ENCODE measurements around the gene CARD6. TPM values are rescaled to one million over a fixed set of nuclear protein-coding genes. Genes with fewer than 3 reads are reported as not detected.

The CARD6 gene
- total and polyA plus RNA-seq, 2 of the 4 experiments (the other 2 are of a cell fraction), result 1.8 to 4.3 TPM

DNA sequence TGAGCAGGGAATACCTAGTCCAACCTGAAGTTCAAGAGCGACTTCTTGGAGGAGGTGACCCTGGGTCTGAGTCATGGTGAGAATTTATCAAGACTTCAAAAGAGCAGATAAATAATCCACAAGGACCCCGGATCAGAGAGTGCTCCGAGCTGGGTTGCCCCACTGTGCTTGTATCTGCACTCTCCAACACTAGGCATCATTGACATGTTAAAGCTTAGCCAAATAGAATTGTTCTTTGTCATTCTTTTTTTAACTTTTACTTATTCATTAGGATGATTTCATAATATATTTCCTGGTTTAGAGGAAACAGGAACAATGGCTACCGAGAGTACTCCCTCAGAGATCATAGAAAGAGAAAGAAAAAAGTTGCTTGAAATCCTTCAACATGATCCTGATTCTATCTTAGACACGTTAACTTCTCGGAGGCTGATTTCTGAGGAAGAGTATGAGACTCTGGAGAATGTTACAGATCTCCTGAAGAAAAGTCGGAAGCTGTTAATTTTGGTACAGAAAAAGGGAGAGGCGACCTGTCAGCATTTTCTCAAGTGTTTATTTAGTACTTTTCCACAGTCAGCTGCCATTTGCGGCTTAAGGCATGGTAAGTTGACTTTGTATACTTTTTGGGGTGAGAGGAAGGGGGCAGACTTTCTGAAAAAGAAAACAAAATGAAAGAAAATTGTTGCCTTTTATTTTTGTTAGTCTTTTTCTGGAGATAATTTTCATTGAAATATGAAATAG is at the start of gene CARD6 (continued):
- TF ChIP-seq, protein P1, sequence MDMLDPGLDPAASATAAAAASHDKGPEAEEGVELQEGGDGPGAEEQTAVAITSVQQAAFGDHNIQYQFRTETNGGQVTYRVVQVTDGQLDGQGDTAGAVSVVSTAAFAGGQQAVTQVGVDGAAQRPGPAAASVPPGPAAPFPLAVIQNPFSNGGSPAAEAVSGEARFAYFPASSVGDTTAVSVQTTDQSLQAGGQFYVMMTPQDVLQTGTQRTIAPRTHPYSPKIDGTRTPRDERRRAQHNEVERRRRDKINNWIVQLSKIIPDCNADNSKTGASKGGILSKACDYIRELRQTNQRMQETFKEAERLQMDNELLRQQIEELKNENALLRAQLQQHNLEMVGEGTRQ (IDR thresholded peaks at IDR 0.05; ENCODE audit: low read depth, low read length), result no peak

DNA sequence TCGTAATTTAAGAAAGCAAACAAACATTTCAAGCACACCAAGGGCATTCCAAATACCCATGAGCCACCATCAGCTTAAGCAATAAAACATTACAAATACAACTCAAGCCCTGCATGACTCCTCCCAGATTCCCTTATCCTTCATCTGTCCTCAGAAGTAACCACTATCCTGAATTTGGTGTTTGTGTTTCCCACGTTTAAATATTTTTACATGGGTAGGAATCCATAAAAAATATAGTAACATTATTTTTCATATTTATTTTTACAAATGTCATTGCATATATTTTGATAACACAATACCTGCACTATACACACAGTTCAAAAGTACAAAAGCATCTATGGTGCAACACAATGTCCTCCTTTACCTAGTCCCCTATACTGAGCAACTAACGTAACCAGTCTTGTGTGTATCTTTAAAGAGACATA is 49.4 kb upstream of the CARD6 start:
- Histone ChIP-seq H4K8ac (ENCODE audit: low read depth in 2 of 2, low read length in 2 of 2) (no peak overlapping the region), H3K9me3 (ENCODE audit: control insufficient read depth, insufficient read depth, low read length) (no peaks in the 10 kb centered on the region), H2AK5ac (ENCODE audit: low read depth, low read length) (no peak overlapping the region), H2BK20ac (ENCODE audit: low read depth, low read length) (no peak overlapping the region), H2BK15ac (ENCODE audit: low read depth, low read length) (no peak overlapping the region), H3K14ac (replicated peaks; ENCODE audit: low read depth, low read length) (no peak overlapping the region), H3K27me3 (ENCODE audit: control insufficient read depth, insufficient read depth, low read length) (no peaks in the 10 kb centered on the region), H3K56ac (ENCODE audit: extremely low read depth, insufficient read depth, low read length) (no peak overlapping the region), H3K27ac (ENCODE audit: insufficient read depth, low read length) (no peak overlapping the region), H2AK9ac (replicated peaks; ENCODE audit: low read depth, low read length, poor library complexity) (no peak overlapping the region), H2BK120ac (ENCODE audit: low read depth, low read length) (no peak overlapping the region), H3K9ac (ENCODE audit: low read depth, low read length) (no peak overlapping the region), H4K5ac (ENCODE audit: low read depth, low read length) (no peak overlapping the region), H3K18ac (ENCODE audit: low read depth, low read length) (no peak overlapping the region), H3K23ac (ENCODE audit: low read depth, low read length) (no peak overlapping the region), H3K36me3 (ENCODE audit: control insufficient read depth, insufficient read depth, low read length) (peaks cover 6% of the 10 kb centered on the region), H3K4me2 (ENCODE audit: low read depth, low read length) (no peak overlapping the region), H3K79me1 (ENCODE audit: low read depth in 1 of 2, low read length in 2 of 2) (peaks cover 0 to 38% of the 10 kb centered on the region in 2 experiments; a peak in 2 of 4 replicates), H3K9me1 (ENCODE audit: insufficient read depth, low read length) (peaks cover 6% of the 10 kb centered on the region; the same call in 1 of the 2 replicates), H3K4ac (ENCODE audit: low read depth, low read length) (no peak overlapping the region), H3K4me3 (ENCODE audit: insufficient read depth, low read depth, low read length) (no peak overlapping the region), H4K20me1 (ENCODE audit: insufficient read depth, low read length) (peaks cover 89% of the 10 kb centered on the region), H2BK5ac (ENCODE audit: low read depth, low read length, poor library complexity, severe bottlenecking) (no peak overlapping the region), H2AFZ (replicated peaks; ENCODE audit: low read length, poor library complexity) (no peak overlapping the region), H3K4me1 (ENCODE audit: control insufficient read depth, insufficient read depth, low read length) (peaks cover 5% of the 10 kb centered on the region), H4K91ac (ENCODE audit: insufficient read depth, low read depth, low read length) (no peak overlapping the region)
- TF ChIP-seq CEBPB (IDR thresholded peaks at IDR 0.05; ENCODE audit: low read depth, low read length) (no peak), MAFK (IDR thresholded peaks at IDR 0.05; ENCODE audit: low read depth, low read length) (no peak), CHD1 (IDR thresholded peaks at IDR 0.05; ENCODE audit: low read depth, low read length) (no peak), BHLHE40 (IDR thresholded peaks at IDR 0.05; ENCODE audit: low read depth, low read length) (no peak), RFX5 (IDR thresholded peaks at IDR 0.05; ENCODE audit: low read depth, low read length) (no peak), MXI1 (IDR thresholded peaks at IDR 0.05; ENCODE audit: borderline replicate concordance, low read depth, low read length) (no peak), RAD21 (IDR thresholded peaks at IDR 0.05; ENCODE audit: low read length) (no peak), MAZ (IDR thresholded peaks at IDR 0.05; ENCODE audit: borderline replicate concordance, low read depth, low read length) (no peak), RCOR1 (IDR thresholded peaks at IDR 0.05; ENCODE audit: insufficient replicate concordance, low read length) (no peak)
- TF ChIP-seq, protein P2, sequence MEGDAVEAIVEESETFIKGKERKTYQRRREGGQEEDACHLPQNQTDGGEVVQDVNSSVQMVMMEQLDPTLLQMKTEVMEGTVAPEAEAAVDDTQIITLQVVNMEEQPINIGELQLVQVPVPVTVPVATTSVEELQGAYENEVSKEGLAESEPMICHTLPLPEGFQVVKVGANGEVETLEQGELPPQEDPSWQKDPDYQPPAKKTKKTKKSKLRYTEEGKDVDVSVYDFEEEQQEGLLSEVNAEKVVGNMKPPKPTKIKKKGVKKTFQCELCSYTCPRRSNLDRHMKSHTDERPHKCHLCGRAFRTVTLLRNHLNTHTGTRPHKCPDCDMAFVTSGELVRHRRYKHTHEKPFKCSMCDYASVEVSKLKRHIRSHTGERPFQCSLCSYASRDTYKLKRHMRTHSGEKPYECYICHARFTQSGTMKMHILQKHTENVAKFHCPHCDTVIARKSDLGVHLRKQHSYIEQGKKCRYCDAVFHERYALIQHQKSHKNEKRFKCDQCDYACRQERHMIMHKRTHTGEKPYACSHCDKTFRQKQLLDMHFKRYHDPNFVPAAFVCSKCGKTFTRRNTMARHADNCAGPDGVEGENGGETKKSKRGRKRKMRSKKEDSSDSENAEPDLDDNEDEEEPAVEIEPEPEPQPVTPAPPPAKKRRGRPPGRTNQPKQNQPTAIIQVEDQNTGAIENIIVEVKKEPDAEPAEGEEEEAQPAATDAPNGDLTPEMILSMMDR (conservative IDR thresholded peaks at IDR 0.05; ENCODE audit: low read depth, low read length), result no peak
- CTCF ChIA-PET, result no interaction called here
- intact Hi-C loops (cut with micrococcal nuclease), result no loop called here
- in situ Hi-C loops (cut with MboI; ENCODE audit: low sequenced_read_pairs), result no loop called here
- ATAC-seq (ENCODE audit: low read depth) (peak; percentile 40; the same call in 1 of the 2 replicates), DNase-seq (peak; percentile 7)
- POLR2A ChIA-PET (ENCODE audit: unreplicated experiment), result no interaction called here
- dilution Hi-C loops (cut with HindIII; ENCODE audit: low sequenced_read_pairs, unreplicated experiment), result no loop called here
- no CpG with 5 or more reads among the region's 3 CpGs for WGBS, 2 experiments (ENCODE audit: extremely low coverage in 2 of 2, insufficient read length in 1 of 2)
- BruUV-seq (replicated peaks), result no TSS peak

All from IMR-90 (cell line).